SU-DHL-6 (cell line): ENCODE measurements around the gene STK32B.

Source experiments
- H2AFZ ChIP-seq: fragments of 200-600 bp; sonication (generic); 2 replicates; pipeline ENCODE4 v1.6.1; 2014; ENCODE audit warnings: low read depth, mild to moderate bottlenecking, moderate library complexity, mixed read lengths, antibody characterized with exemption, low read length; ENCODE audit not compliant: severe bottlenecking
- H3F3A ChIP-seq: fragments of 200-600 bp; shearing (Covaris generic); 2 replicates; pipeline ENCODE4 v1.6.0; 2016; ENCODE audit warnings: antibody characterized with exemption, mild to moderate bottlenecking; ENCODE audit not compliant: insufficient read depth
- H3K27ac ChIP-seq: fragments of 200-600 bp; sonication (generic); 2 replicates; pipeline ENCODE4 v1.5.1; 2016; ENCODE audit warnings: low read depth, mild to moderate bottlenecking, low read length, moderate library complexity, mixed read lengths
- H3K27me3 ChIP-seq: fragments of 200-600 bp; sonication (generic), shearing (Covaris generic); 2 replicates; pipeline ENCODE4 v1.6.0; 2014; ENCODE audit warnings: mild to moderate bottlenecking, low read length
- H3K36me3 ChIP-seq: fragments of 200-600 bp; sonication (generic); 2 replicates; pipeline ENCODE4 v1.6.1; 2014; ENCODE audit warnings: mild to moderate bottlenecking, low read length, mixed read lengths
- H3K4me2 ChIP-seq: fragments of 300-600, 200-600 bp; shearing (Covaris generic), sonication (generic); 2 replicates; pipeline ENCODE4 v1.6.0; 2014; ENCODE audit warnings: low read length, low read depth, mild to moderate bottlenecking; ENCODE audit not compliant: poor library complexity, severe bottlenecking
- H3K4me3 ChIP-seq: fragments of 200-600 bp; sonication (generic); 2 replicates; pipeline ENCODE4 v1.5.1; 2014; ENCODE audit warnings: antibody characterized with exemption, low read length, mild to moderate bottlenecking, mixed read lengths; ENCODE audit not compliant: insufficient read depth, poor library complexity, severe bottlenecking
- H3K79me2 ChIP-seq: fragments of 200-600 bp; sonication (generic); 2 replicates; pipeline ENCODE4 v1.6.1; 2014; ENCODE audit warnings: mild to moderate bottlenecking, low read length, moderate library complexity; ENCODE audit not compliant: insufficient read depth
- H3K9ac ChIP-seq: fragments of 200-600 bp; sonication (generic); 2 replicates; pipeline ENCODE4 v1.7.0; 2014; ENCODE audit warnings: mild to moderate bottlenecking, low read length
- H3K9me2 ChIP-seq: fragments of 200-600 bp; sonication (generic); replicated peaks from 2 replicates; pipeline ENCODE4 v1.6.1; 2014; ENCODE audit warnings: low read length; ENCODE audit not compliant: insufficient read depth
- H3K9me3 ChIP-seq: fragments of 200-600 bp; sonication (generic); 2 replicates; pipeline ENCODE4 v1.6.1; 2014; ENCODE audit warnings: low read length, mixed read lengths; ENCODE audit not compliant: insufficient read depth
- H4K20me1 ChIP-seq: fragments of 200-600 bp; sonication (generic); 2 replicates; pipeline ENCODE4 v1.6.1; 2014; ENCODE audit warnings: low read depth, mild to moderate bottlenecking, antibody characterized with exemption, low read length, moderate library complexity, mixed read lengths
- CTCF ChIP-seq: fragments of 200-600 bp; sonication (generic); IDR thresholded peaks from one replicate; pipeline ENCODE4 v1.5.1; 2017; ENCODE audit warnings: antibody characterized with exemption, mild to moderate bottlenecking, low read length, moderate library complexity; ENCODE audit not compliant: insufficient read depth, poor library complexity, severe bottlenecking
- EZH2phosphoT487 ChIP-seq: fragments of 200-600 bp; sonication (generic), shearing (Covaris generic); conservative IDR thresholded peaks from 2 replicates; pipeline ENCODE4 v1.6.1; 2018; ENCODE audit warnings: mild to moderate bottlenecking, antibody characterized with exemption, low read length, moderate library complexity, mixed read lengths

Gene STK32B

GRCh38 chr4:5409237-5409636, 358.0 kb downstream of the STK32B start:
- H2AFZ ChIP-seq: no peak overlapping the region
- no peaks in the 10 kb centered on the region for H3K9me2 ChIP-seq
- H3K4me2 ChIP-seq: no peak overlapping the region
- H3K27ac ChIP-seq: no peak overlapping the region
- no peaks in the 10 kb centered on the region for H3K79me2 ChIP-seq
- H3K9ac ChIP-seq: no peak overlapping the region
- TF ChIP-seq EZH2phosphoT487: no peak
- TF ChIP-seq CTCF: no peak
- peaks cover 8% of the 10 kb centered on the region; the same call in 1 of the 2 replicates for H3K9me3 ChIP-seq
- H3F3A ChIP-seq: no peaks in the 10 kb centered on the region
- H3K27me3 ChIP-seq: no peaks in the 10 kb centered on the region
- no peak overlapping the region for H3K4me3 ChIP-seq
- no peaks in the 10 kb centered on the region for H3K36me3 ChIP-seq
- H4K20me1 ChIP-seq: no peaks in the 10 kb centered on the region

- no peak for TF ChIP-seq EZH2phosphoT487
- TF ChIP-seq CTCF: no peak
- no peak overlapping the region for H3K4me2 ChIP-seq
These were observed 358.8 kb downstream of the STK32B start for GRCh38 chr4:5409972-5410618.

GRCh38 chr4:5412296-5412695, 361.0 kb downstream of the STK32B start:
- Histone ChIP-seq H2AFZ (no peak overlapping the region), H3K79me2 (no peaks in the 10 kb centered on the region), H3K9ac (no peak overlapping the region), H4K20me1 (no peaks in the 10 kb centered on the region), H3K4me2 (no peak overlapping the region), H3K4me3 (no peak overlapping the region), H3F3A (no peaks in the 10 kb centered on the region), H3K36me3 (no peaks in the 10 kb centered on the region), H3K27me3 (peaks cover 4% of the 10 kb centered on the region; the same call in 1 of the 2 replicates), H3K9me3 (no peaks in the 10 kb centered on the region), H3K27ac (no peak overlapping the region), H3K9me2 (no peaks in the 10 kb centered on the region)
- TF ChIP-seq CTCF (no peak), EZH2phosphoT487 (no peak)

More at GRCh38 chr4:5409972-5410618, 358.8 kb downstream of the STK32B start:
- H3K4me3 ChIP-seq: no peak overlapping the region
- H3F3A ChIP-seq: no peaks in the 10 kb centered on the region
- no peaks in the 10 kb centered on the region for H3K79me2 ChIP-seq
- H3K36me3 ChIP-seq: no peaks in the 10 kb centered on the region
- H3K9me3 ChIP-seq: peaks cover 8% of the 10 kb centered on the region; the same call in 1 of the 2 replicates
- H3K27me3 ChIP-seq: no peaks in the 10 kb centered on the region
- H4K20me1 ChIP-seq: no peaks in the 10 kb centered on the region
- H3K9me2 ChIP-seq: no peaks in the 10 kb centered on the region
- H2AFZ ChIP-seq: no peak overlapping the region
- H3K9ac ChIP-seq: no peak overlapping the region
- H3K27ac ChIP-seq: no peak overlapping the region
